Measurements from ENCODE around the gene SLC26A11. TPM values are rescaled to one million over a fixed set of nuclear protein-coding genes. Genes with fewer than 3 reads are reported as not detected.

Gene SLC26A11
- total and polyA plus RNA-seq, 2 of the 13 experiments (the other 11 are each of a cell fraction or from before 2014, with no cell fraction given), result 8.7 to 13.2 TPM

DNA sequence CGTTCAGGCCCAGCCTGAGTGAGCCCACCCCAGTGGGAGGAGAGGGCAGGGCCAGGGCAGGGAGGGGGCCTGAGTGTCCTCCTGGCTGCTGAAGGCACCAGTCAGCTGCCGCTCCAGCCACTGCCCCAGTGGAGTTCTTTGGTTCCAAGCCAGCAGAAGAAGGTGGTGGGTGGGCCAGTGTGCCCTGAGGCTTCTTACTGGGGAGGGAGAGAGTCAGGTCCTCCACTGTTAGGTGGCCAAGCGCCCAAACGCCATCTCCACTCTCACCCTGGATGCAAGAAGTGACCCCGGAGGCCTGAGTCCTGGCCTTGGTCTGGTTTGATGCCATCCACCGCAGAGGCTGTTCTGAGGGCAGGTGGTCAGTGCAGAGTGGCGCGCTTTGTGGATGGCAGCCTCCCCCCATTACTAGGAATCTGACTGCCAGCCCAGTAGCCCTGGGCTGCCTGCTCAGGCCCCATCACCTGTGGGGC is 42.6 kb downstream of the SLC26A11 start (continued):
- TF ChIP-seq, protein P1, sequence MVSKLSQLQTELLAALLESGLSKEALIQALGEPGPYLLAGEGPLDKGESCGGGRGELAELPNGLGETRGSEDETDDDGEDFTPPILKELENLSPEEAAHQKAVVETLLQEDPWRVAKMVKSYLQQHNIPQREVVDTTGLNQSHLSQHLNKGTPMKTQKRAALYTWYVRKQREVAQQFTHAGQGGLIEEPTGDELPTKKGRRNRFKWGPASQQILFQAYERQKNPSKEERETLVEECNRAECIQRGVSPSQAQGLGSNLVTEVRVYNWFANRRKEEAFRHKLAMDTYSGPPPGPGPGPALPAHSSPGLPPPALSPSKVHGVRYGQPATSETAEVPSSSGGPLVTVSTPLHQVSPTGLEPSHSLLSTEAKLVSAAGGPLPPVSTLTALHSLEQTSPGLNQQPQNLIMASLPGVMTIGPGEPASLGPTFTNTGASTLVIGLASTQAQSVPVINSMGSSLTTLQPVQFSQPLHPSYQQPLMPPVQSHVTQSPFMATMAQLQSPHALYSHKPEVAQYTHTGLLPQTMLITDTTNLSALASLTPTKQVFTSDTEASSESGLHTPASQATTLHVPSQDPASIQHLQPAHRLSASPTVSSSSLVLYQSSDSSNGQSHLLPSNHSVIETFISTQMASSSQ (IDR thresholded peaks at IDR 0.05; ENCODE audit: low read depth), result no peak
- TF ChIP-seq, protein P1 (CRISPR knock-in tag; IDR thresholded peaks at IDR 0.05; ENCODE audit: borderline replicate concordance), result no peak
- TF ChIP-seq KLF16 (CRISPR knock-in tag; IDR thresholded peaks at IDR 0.05) (no peak), GATAD1 (CRISPR knock-in tag; IDR thresholded peaks at IDR 0.05) (no peak), ZNF383 (CRISPR knock-in tag; IDR thresholded peaks at IDR 0.05; ENCODE audit: borderline replicate concordance) (no peak), KDM6A (CRISPR knock-in tag; IDR thresholded peaks at IDR 0.05; ENCODE audit: low read depth) (no peak), ARNT2 (CRISPR knock-in tag; IDR thresholded peaks at IDR 0.05; ENCODE audit: low read depth) (peak; percentile 51; the same call in 1 of the 2 replicates), POLR2AphosphoS5 (IDR thresholded peaks at IDR 0.05; ENCODE audit: low read depth, low read length) (no peak), SKI (IDR thresholded peaks at IDR 0.05; ENCODE audit: partially characterized antibody) (no peak)
- TF ChIP-seq, protein P2, sequence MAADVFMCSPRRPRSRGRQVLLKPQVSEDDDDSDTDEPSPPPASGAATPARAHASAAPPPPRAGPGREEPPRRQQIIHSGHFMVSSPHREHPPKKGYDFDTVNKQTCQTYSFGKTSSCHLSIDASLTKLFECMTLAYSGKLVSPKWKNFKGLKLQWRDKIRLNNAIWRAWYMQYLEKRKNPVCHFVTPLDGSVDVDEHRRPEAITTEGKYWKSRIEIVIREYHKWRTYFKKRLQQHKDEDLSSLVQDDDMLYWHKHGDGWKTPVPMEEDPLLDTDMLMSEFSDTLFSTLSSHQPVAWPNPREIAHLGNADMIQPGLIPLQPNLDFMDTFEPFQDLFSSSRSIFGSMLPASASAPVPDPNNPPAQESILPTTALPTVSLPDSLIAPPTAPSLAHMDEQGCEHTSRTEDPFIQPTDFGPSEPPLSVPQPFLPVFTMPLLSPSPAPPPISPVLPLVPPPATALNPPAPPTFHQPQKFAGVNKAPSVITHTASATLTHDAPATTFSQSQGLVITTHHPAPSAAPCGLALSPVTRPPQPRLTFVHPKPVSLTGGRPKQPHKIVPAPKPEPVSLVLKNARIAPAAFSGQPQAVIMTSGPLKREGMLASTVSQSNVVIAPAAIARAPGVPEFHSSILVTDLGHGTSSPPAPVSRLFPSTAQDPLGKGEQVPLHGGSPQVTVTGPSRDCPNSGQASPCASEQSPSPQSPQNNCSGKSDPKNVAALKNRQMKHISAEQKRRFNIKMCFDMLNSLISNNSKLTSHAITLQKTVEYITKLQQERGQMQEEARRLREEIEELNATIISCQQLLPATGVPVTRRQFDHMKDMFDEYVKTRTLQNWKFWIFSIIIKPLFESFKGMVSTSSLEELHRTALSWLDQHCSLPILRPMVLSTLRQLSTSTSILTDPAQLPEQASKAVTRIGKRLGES (CRISPR knock-in tag; IDR thresholded peaks at IDR 0.05; ENCODE audit: borderline replicate concordance), result no peak
- TF ChIP-seq, protein P3, sequence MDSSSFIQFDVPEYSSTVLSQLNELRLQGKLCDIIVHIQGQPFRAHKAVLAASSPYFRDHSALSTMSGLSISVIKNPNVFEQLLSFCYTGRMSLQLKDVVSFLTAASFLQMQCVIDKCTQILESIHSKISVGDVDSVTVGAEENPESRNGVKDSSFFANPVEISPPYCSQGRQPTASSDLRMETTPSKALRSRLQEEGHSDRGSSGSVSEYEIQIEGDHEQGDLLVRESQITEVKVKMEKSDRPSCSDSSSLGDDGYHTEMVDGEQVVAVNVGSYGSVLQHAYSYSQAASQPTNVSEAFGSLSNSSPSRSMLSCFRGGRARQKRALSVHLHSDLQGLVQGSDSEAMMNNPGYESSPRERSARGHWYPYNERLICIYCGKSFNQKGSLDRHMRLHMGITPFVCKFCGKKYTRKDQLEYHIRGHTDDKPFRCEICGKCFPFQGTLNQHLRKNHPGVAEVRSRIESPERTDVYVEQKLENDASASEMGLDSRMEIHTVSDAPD (CRISPR knock-in tag; IDR thresholded peaks at IDR 0.05), result no peak
- TF ChIP-seq, protein P4, sequence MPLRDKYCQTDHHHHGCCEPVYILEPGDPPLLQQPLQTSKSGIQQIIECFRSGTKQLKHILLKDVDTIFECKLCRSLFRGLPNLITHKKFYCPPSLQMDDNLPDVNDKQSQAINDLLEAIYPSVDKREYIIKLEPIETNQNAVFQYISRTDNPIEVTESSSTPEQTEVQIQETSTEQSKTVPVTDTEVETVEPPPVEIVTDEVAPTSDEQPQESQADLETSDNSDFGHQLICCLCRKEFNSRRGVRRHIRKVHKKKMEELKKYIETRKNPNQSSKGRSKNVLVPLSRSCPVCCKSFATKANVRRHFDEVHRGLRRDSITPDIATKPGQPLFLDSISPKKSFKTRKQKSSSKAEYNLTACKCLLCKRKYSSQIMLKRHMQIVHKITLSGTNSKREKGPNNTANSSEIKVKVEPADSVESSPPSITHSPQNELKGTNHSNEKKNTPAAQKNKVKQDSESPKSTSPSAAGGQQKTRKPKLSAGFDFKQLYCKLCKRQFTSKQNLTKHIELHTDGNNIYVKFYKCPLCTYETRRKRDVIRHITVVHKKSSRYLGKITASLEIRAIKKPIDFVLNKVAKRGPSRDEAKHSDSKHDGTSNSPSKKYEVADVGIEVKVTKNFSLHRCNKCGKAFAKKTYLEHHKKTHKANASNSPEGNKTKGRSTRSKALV (CRISPR knock-in tag; IDR thresholded peaks at IDR 0.05), result 0 out of 2 replicates have a peak, but pooled peaks have one; percentile 2

Measured in HepG2 (cell line).